ENCODE measurements around the gene MSGN1.

- no peak for TF ChIP-seq CTCF (IDR thresholded peaks at IDR 0.05)
- no peak for TF ChIP-seq POLR2A (IDR thresholded peaks at IDR 0.05)
Observed at GRCh38 chr2:17805166-17805565, 11.1 kb upstream of the MSGN1 start.

All from Peyer's patch (tissue), 4 donors.